Mesenchymal stem cell (in vitro differentiated cells and primary cell): ENCODE data around the gene TMEM25.

Experiments used
- DNase-seq: peaks from one replicate; pipeline ENCODE4 v3.0.0-alpha.2; 2013
- H2AFZ ChIP-seq: one replicate; pipeline ENCODE4 v1.6.1; 2013; ENCODE audit warnings: low read depth, mild to moderate bottlenecking, control low read depth, inconsistent platforms, low read length, moderate library complexity
- H2AK5ac ChIP-seq: 2 replicates; pipeline ENCODE4 v1.6.1; 2013; ENCODE audit warnings: low read length, moderate library complexity, mild to moderate bottlenecking, inconsistent platforms; ENCODE audit not compliant: severe bottlenecking
- H2BK120ac ChIP-seq: one replicate; pipeline ENCODE4 v1.6.1; 2013; ENCODE audit warnings: low read depth, mild to moderate bottlenecking, inconsistent platforms, low read length, moderate library complexity
- H2BK12ac ChIP-seq, 2 experiments: one replicate each; pipeline ENCODE4 v1.6.1; 2013; ENCODE audit warnings: inconsistent platforms in 2 of 2, low read length in 2 of 2, mild to moderate bottlenecking in 2 of 2, moderate library complexity in 2 of 2, control low read depth in 1 of 2
- H2BK15ac ChIP-seq: one replicate; pipeline ENCODE4 v1.6.1; 2013; ENCODE audit warnings: mild to moderate bottlenecking, low read depth, inconsistent platforms; ENCODE audit not compliant: poor library complexity, severe bottlenecking
- H2BK5ac ChIP-seq: 2 replicates; pipeline ENCODE4 v1.6.1; 2013; ENCODE audit warnings: low read depth, mild to moderate bottlenecking, low read length, control low read depth, inconsistent platforms; ENCODE audit not compliant: poor library complexity, severe bottlenecking
- H3K14ac ChIP-seq, 2 experiments: one replicate each; pipeline ENCODE4 v1.6.1; 2013; ENCODE audit warnings: inconsistent platforms in 2 of 2, low read length in 2 of 2, control low read depth in 1 of 2, mild to moderate bottlenecking in 1 of 2, moderate library complexity in 1 of 2
- H3K18ac ChIP-seq, 2 experiments: one replicate each; pipeline ENCODE4 v1.6.1; 2013; ENCODE audit warnings: inconsistent platforms in 2 of 2, low read length in 2 of 2, control low read depth in 1 of 2, low read depth in 1 of 2, mild to moderate bottlenecking in 1 of 2
- H3K23ac ChIP-seq, 2 experiments: one replicate each; pipeline ENCODE4 v1.6.1; 2013; ENCODE audit warnings: inconsistent platforms in 2 of 2, low read length in 2 of 2, mild to moderate bottlenecking in 2 of 2, moderate library complexity in 2 of 2, control low read depth in 1 of 2
- H3K27ac ChIP-seq: 2 replicates; pipeline ENCODE4 v1.5.1; 2013; ENCODE audit warnings: mild to moderate bottlenecking, moderate library complexity, low read length, control low read depth, inconsistent platforms; ENCODE audit not compliant: poor library complexity, severe bottlenecking
- H3K27me3 ChIP-seq, 2 experiments: 2 replicates each; pipeline versions ENCODE4 v1.6.1 to v1.7.0; 2013; ENCODE audit warnings: low read length in 2 of 2, mild to moderate bottlenecking in 2 of 2, moderate library complexity in 2 of 2, control low read depth in 1 of 2, inconsistent platforms in 1 of 2; ENCODE audit not compliant: control insufficient read depth in 1 of 2, insufficient read depth in 1 of 2
- H3K36me3 ChIP-seq, 2 experiments: 2 replicates each; pipeline versions ENCODE4 v1.6.1 to v1.7.0; 2013; ENCODE audit warnings: low read length in 2 of 2, control low read depth in 1 of 2, inconsistent platforms in 1 of 2, low read depth in 1 of 2, mild to moderate bottlenecking in 1 of 2; ENCODE audit not compliant: insufficient read depth in 2 of 2, control insufficient read depth in 1 of 2
- H3K4ac ChIP-seq, 2 experiments: one replicate each; pipeline ENCODE4 v1.6.1; 2013; ENCODE audit warnings: inconsistent platforms in 2 of 2, low read length in 2 of 2, mild to moderate bottlenecking in 2 of 2, moderate library complexity in 2 of 2, control low read depth in 1 of 2, low read depth in 1 of 2
- H3K4me1 ChIP-seq: 2 replicates; pipeline ENCODE4 v1.6.1; 2013; ENCODE audit warnings: low read depth, low read length, control low read depth; ENCODE audit not compliant: control insufficient read depth, insufficient read depth
- H3K4me2 ChIP-seq: 2 replicates; pipeline ENCODE4 v1.6.1; 2013; ENCODE audit warnings: low read length, mild to moderate bottlenecking, inconsistent platforms; ENCODE audit not compliant: poor library complexity, severe bottlenecking
- H3K4me3 ChIP-seq, 2 experiments: 2 replicates each; pipeline versions ENCODE4 v1.5.1 to v1.7.0; 2013; ENCODE audit warnings: low read length in 2 of 2, mild to moderate bottlenecking in 2 of 2, control low read depth in 1 of 2, low read depth in 1 of 2; ENCODE audit not compliant: insufficient read depth in 1 of 2
- H3K79me1 ChIP-seq: replicated peaks from 2 replicates; pipeline ENCODE4 v1.6.1; 2013; ENCODE audit warnings: mild to moderate bottlenecking, control low read depth, low read length, inconsistent platforms; ENCODE audit not compliant: poor library complexity, severe bottlenecking
- H3K9ac ChIP-seq: 2 replicates; pipeline ENCODE4 v1.7.0; 2013; ENCODE audit warnings: mild to moderate bottlenecking, low read length, moderate library complexity
- H3K9me3 ChIP-seq: 2 replicates; pipeline ENCODE4 v1.7.0; 2013; ENCODE audit warnings: mild to moderate bottlenecking, low read length; ENCODE audit not compliant: control insufficient read depth
- H4K8ac ChIP-seq: one replicate; pipeline ENCODE4 v1.6.1; 2013; ENCODE audit warnings: inconsistent platforms, mild to moderate bottlenecking, low read length, moderate library complexity
- H4K91ac ChIP-seq: one replicate; pipeline ENCODE4 v1.6.1; 2013; ENCODE audit warnings: mild to moderate bottlenecking, low read length, inconsistent platforms
- WGBS: methylation state at CpG from one replicate; pipeline ENCODE4 v1.1.7; 2013; ENCODE audit warnings: mixed read lengths; 5-methylcytosine and 5-hydroxymethylcytosine counted together

TMEM25 gene

DNA sequence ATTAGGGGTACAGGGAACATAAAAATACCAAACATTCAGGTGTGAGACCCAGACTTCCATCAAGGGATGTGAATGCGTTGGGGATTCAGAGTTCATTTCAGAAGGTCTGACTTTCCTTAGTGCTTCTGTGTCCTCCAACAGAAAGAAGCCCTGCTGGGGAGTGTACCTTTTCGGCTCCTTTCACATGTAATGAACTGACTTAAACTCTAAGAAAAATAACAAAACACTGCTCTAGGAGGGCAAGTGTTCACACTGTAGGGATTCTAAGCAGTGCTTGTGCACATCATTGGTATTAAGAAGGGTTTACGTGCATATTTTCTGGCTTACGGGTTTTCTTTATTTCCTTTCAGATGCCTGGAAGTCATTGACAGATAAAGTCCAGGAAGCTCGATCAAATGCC is 19.4 kb upstream of the TMEM25 start:
- no peak overlapping the region for H3K4ac ChIP-seq
- WGBS: 98% methylated on average over 5 of the region's 5 CpGs

GRCh38 chr11:118514103-118514502 is 16.9 kb upstream of the TMEM25 start:
- Histone ChIP-seq H2BK12ac (no peak overlapping the region), H3K27ac (no peak overlapping the region), H3K4me1 (no peaks in the 10 kb centered on the region), H4K8ac (no peak overlapping the region), H3K4ac (no peak overlapping the region), H2BK120ac (no peak overlapping the region), H4K91ac (no peak overlapping the region), H2BK15ac (no peak overlapping the region), H3K36me3 (peaks cover 22 to 92% of the 10 kb centered on the region in 2 experiments), H3K27me3 (no peaks in the 10 kb centered on the region), H3K18ac (no peak overlapping the region), H3K23ac (no peak overlapping the region), H2BK5ac (no peak overlapping the region), H3K9me3 (no peaks in the 10 kb centered on the region), H3K4me3 (no peak overlapping the region), H3K79me1 (peaks cover 13% of the 10 kb centered on the region), H2AFZ (no peak overlapping the region), H3K14ac (no peak overlapping the region), H3K4me2 (no peak overlapping the region), H2AK5ac (no peak overlapping the region), H3K9ac (no peak overlapping the region)
- peak; percentile 37 for DNase-seq
- 82% methylated on average over 7 of the region's 7 CpGs for WGBS

More for the DNA sequence above, 19.4 kb upstream of the TMEM25 start:
- H3K23ac ChIP-seq: no peak overlapping the region
- no peak overlapping the region for H3K4me3 ChIP-seq
- no peak overlapping the region for H4K8ac ChIP-seq
- no peak for DNase-seq
- H2AK5ac ChIP-seq: no peak overlapping the region
- H3K9me3 ChIP-seq: no peaks in the 10 kb centered on the region
- H4K91ac ChIP-seq: no peak overlapping the region
- no peaks in the 10 kb centered on the region for H3K4me1 ChIP-seq
- peaks cover 14% of the 10 kb centered on the region for H3K79me1 ChIP-seq
- H3K4me2 ChIP-seq: no peak overlapping the region
- no peak overlapping the region for H2BK15ac ChIP-seq
- H2BK5ac ChIP-seq: no peak overlapping the region
- no peak overlapping the region for H2BK12ac ChIP-seq
- no peak overlapping the region for H2BK120ac ChIP-seq
- H3K36me3 ChIP-seq: peaks cover 30 to 96% of the 10 kb centered on the region in 2 experiments
- H2AFZ ChIP-seq: no peak overlapping the region
- H3K27me3 ChIP-seq: no peaks in the 10 kb centered on the region
- no peak overlapping the region for H3K27ac ChIP-seq
- H3K14ac ChIP-seq: no peak overlapping the region
- H3K9ac ChIP-seq: no peak overlapping the region
- H3K18ac ChIP-seq: no peak overlapping the region

GRCh38 chr11:118519549-118519948 is 11.4 kb upstream of the TMEM25 start:
- no peak for DNase-seq
- H3K4me2 ChIP-seq: no peak overlapping the region
- peaks cover 9% of the 10 kb centered on the region for H3K79me1 ChIP-seq
- H3K4me3 ChIP-seq: no peak overlapping the region
- no peak overlapping the region for H2AK5ac ChIP-seq
- no peaks in the 10 kb centered on the region for H3K4me1 ChIP-seq
- no peak overlapping the region for H2AFZ ChIP-seq
- no peak overlapping the region for H2BK12ac ChIP-seq
- H3K36me3 ChIP-seq: peaks cover 46 to 94% of the 10 kb centered on the region in 2 experiments
- H3K27me3 ChIP-seq: no peaks in the 10 kb centered on the region
- H3K27ac ChIP-seq: no peak overlapping the region
- H3K9me3 ChIP-seq: no peaks in the 10 kb centered on the region
- H4K8ac ChIP-seq: no peak overlapping the region
- H2BK5ac ChIP-seq: no peak overlapping the region
- no peak overlapping the region for H3K18ac ChIP-seq
- WGBS: 96% methylated on average over 6 of the region's 6 CpGs
- H3K23ac ChIP-seq: no peak overlapping the region
- no peak overlapping the region for H2BK15ac ChIP-seq
- H2BK120ac ChIP-seq: no peak overlapping the region
- H3K9ac ChIP-seq: no peak overlapping the region
- no peak overlapping the region for H3K14ac ChIP-seq
- no peak overlapping the region for H3K4ac ChIP-seq
- no peak overlapping the region for H4K91ac ChIP-seq

DNA sequence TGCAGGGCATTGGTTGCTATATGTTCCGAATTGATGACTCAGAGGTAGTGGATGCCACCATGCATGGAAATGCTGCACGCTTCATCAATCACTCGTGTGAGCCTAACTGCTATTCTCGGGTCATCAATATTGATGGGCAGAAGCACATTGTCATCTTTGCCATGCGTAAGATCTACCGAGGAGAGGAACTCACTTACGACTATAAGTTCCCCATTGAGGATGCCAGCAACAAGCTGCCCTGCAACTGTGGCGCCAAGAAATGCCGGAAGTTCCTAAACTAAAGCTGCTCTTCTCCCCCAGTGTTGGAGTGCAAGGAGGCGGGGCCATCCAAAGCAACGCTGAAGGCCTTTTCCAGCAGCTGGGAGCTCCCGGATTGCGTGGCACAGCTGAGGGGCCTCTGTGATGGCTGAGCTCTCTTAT is 9.1 kb upstream of the TMEM25 start:
- Histone ChIP-seq H3K4ac (no peak overlapping the region), H2BK12ac (no peak overlapping the region), H2BK5ac (no peak overlapping the region), H2BK120ac (no peak overlapping the region), H3K9ac (no peak overlapping the region), H3K14ac (no peak overlapping the region), H4K8ac (no peak overlapping the region), H3K4me2 (no peak overlapping the region), H3K4me3 (no peak overlapping the region), H2BK15ac (no peak overlapping the region), H2AK5ac (no peak overlapping the region), H3K4me1 (no peaks in the 10 kb centered on the region), H3K27me3 (no peaks in the 10 kb centered on the region), H3K79me1 (peaks cover 7% of the 10 kb centered on the region), H3K36me3 (peaks cover 47 to 88% of the 10 kb centered on the region in 2 experiments), H4K91ac (no peak overlapping the region), H3K23ac (no peak overlapping the region), H2AFZ (no peak overlapping the region), H3K27ac (no peak overlapping the region), H3K9me3 (no peaks in the 10 kb centered on the region), H3K18ac (no peak overlapping the region)
- 95% methylated on average over 13 of the region's 13 CpGs for WGBS
- DNase-seq: no peak
